WTC11 (cell line): ENCODE measurements around the gene RGS19. TPM values are rescaled to one million over a fixed set of nuclear protein-coding genes. Genes with fewer than 3 reads are reported as not detected.

ENCODE experiments used
- ATAC-seq: fragments of 200-7000 bp; cut with Tn5 transposase; 2 replicates; pipeline ENCODE4 v1.10.0; 2021; ENCODE audit warnings: mild to moderate bottlenecking, moderate library complexity
- CTCF ChIA-PET: fragments of 300-600 bp; sonication (Branson Sonifier 250); formaldehyde crosslinking; loops from one replicate; lab custom pipeline; 2021; ENCODE audit warnings: antibody characterized with exemption; lab: Charles Lee
- POLR2A ChIA-PET: fragments of 350-600 bp; sonication (Branson Sonifier 250); formaldehyde crosslinking; loops from one replicate; lab custom pipeline; 2021; ENCODE audit warnings: antibody characterized with exemption; lab: Charles Lee
- DNase-seq: peaks from one replicate; pipeline ENCODE4 v3.0.0; 2021; ENCODE audit warnings: low spot score
- H3K27ac Mint-ChIP-seq: 2 replicates; pipeline ENCODE4 v1.8.0; 2021; ENCODE audit warnings: mixed read lengths
- H3K27me3 Mint-ChIP-seq: 2 replicates; pipeline ENCODE4 v1.8.0; 2021; ENCODE audit warnings: low read depth, mild to moderate bottlenecking, moderate library complexity, mixed read lengths
- H3K36me3 Mint-ChIP-seq: 2 replicates; pipeline ENCODE4 v1.8.0; 2021; ENCODE audit warnings: mixed read lengths
- H3K4me1 Mint-ChIP-seq: 2 replicates; pipeline ENCODE4 v1.8.0; 2022; ENCODE audit warnings: mixed read lengths
- H3K4me3 Mint-ChIP-seq: 2 replicates; pipeline ENCODE4 v1.8.0; 2021; ENCODE audit warnings: mild to moderate bottlenecking, moderate library complexity, mixed read lengths
- H3K9me3 Mint-ChIP-seq: 2 replicates; pipeline ENCODE4 v1.8.0; 2021; ENCODE audit warnings: mixed read lengths
- CREM ChIP-seq: sonication (generic); formaldehyde crosslinking; IDR thresholded peaks from 2 replicates; pipeline ENCODE4 v1.8.1; 2022; ENCODE audit warnings: mild to moderate bottlenecking, missing genetic modification reagents, moderate library complexity
- E2F5 ChIP-seq: sonication (generic); formaldehyde crosslinking; IDR thresholded peaks from 2 replicates; pipeline ENCODE4 v1.8.1; 2022; ENCODE audit warnings: mild to moderate bottlenecking, moderate library complexity, missing genetic modification reagents
- EMX1 ChIP-seq: fragments of 250-450 bp; sonication (Bioruptor Pico); IDR thresholded peaks from 2 replicates; pipeline ENCODE4 v1.8.0; 2021; ENCODE audit warnings: mild to moderate bottlenecking
- FOXK1 ChIP-seq: sonication (generic); formaldehyde crosslinking; IDR thresholded peaks from 2 replicates; pipeline ENCODE4 v1.8.0; 2022; ENCODE audit warnings: mild to moderate bottlenecking, moderate library complexity, missing genetic modification reagents
- GABPB1 ChIP-seq: sonication (generic); formaldehyde crosslinking; IDR thresholded peaks from 2 replicates; pipeline ENCODE4 v1.8.1; 2023; ENCODE audit warnings: mild to moderate bottlenecking, missing genetic modification reagents
- KAT7 ChIP-seq: sonication (generic); formaldehyde crosslinking; IDR thresholded peaks from 2 replicates; pipeline ENCODE4 v1.8.1; 2023; ENCODE audit warnings: missing genetic modification reagents, mild to moderate bottlenecking, borderline replicate concordance
- MAX ChIP-seq: sonication (generic); formaldehyde crosslinking; IDR thresholded peaks from 2 replicates; pipeline ENCODE4 v1.8.0; 2022; ENCODE audit warnings: mild to moderate bottlenecking, missing genetic modification reagents
- NFYB ChIP-seq: sonication (generic); formaldehyde crosslinking; conservative IDR thresholded peaks from 2 replicates; pipeline ENCODE4 v1.8.0; 2022; ENCODE audit warnings: low read depth, missing genetic modification reagents
- SMAD4 ChIP-seq: sonication (generic); formaldehyde crosslinking; IDR thresholded peaks from 2 replicates; pipeline ENCODE4 v1.8.0; 2022; ENCODE audit warnings: mild to moderate bottlenecking, missing genetic modification reagents
- SP1 ChIP-seq: sonication (generic); formaldehyde crosslinking; conservative IDR thresholded peaks from 2 replicates; pipeline ENCODE4 v1.8.1; 2022; ENCODE audit warnings: missing genetic modification reagents
- TEAD1 ChIP-seq: sonication (generic); formaldehyde crosslinking; IDR thresholded peaks from 2 replicates; pipeline ENCODE4 v1.8.0; 2022; ENCODE audit warnings: mild to moderate bottlenecking, missing genetic modification reagents
- USF2 ChIP-seq: sonication (generic); formaldehyde crosslinking; IDR thresholded peaks from 2 replicates; pipeline ENCODE4 v1.8.1; 2023; ENCODE audit warnings: mild to moderate bottlenecking, missing genetic modification reagents, moderate library complexity
- ZNF232 ChIP-seq: sonication (generic); formaldehyde crosslinking; IDR thresholded peaks from 2 replicates; pipeline ENCODE4 v1.8.0; 2022; ENCODE audit warnings: mild to moderate bottlenecking, missing genetic modification reagents
- ZNF263 ChIP-seq: sonication (generic); formaldehyde crosslinking; IDR thresholded peaks from 2 replicates; pipeline ENCODE4 v1.8.1; 2022; ENCODE audit warnings: low read depth, mild to moderate bottlenecking, moderate library complexity, missing genetic modification reagents
- ZNF396 ChIP-seq: fragments of 250-450 bp; sonication (Bioruptor Pico); IDR thresholded peaks from 2 replicates; pipeline ENCODE4 v1.8.0; 2021; ENCODE audit warnings: mild to moderate bottlenecking, moderate library complexity, borderline replicate concordance
- ZNF416 ChIP-seq: fragments of 250-450 bp; sonication (Bioruptor Pico); IDR thresholded peaks from 2 replicates; pipeline ENCODE4 v1.9.0; 2021; ENCODE audit warnings: mild to moderate bottlenecking, inconsistent platforms
- ZNF423 ChIP-seq: fragments of 250-450 bp; sonication (Bioruptor Pico); IDR thresholded peaks from 2 replicates; pipeline ENCODE4 v2.1.2; 2022; ENCODE audit warnings: mild to moderate bottlenecking, moderate library complexity
- total RNA-seq: library from RNA; stranded (reverse); gene quantifications from 3 replicates; pipeline ENCODE4 v1.2.3, GENCODE V29; 2021
- TF ChIP-seq, protein P1 (sequence below): sonication (generic); formaldehyde crosslinking; IDR thresholded peaks from 2 replicates; pipeline ENCODE4 v1.8.1; 2023; ENCODE audit warnings: mild to moderate bottlenecking, missing genetic modification reagents
- TF ChIP-seq, protein P2 (sequence below): sonication (generic); formaldehyde crosslinking; conservative IDR thresholded peaks from 2 replicates; pipeline ENCODE4 v1.8.1; 2022; ENCODE audit warnings: mild to moderate bottlenecking, missing genetic modification reagents
- TF ChIP-seq, protein P3 (sequence below): sonication (generic); formaldehyde crosslinking; IDR thresholded peaks from 2 replicates; pipeline ENCODE4 v1.8.0; 2022; ENCODE audit warnings: mild to moderate bottlenecking, missing genetic modification reagents
- TF ChIP-seq, protein P4 (sequence below): sonication (generic); formaldehyde crosslinking; IDR thresholded peaks from 2 replicates; pipeline ENCODE4 v1.8.1; 2022; ENCODE audit warnings: low read depth, missing genetic modification reagents, borderline replicate concordance

RGS19 gene
- total RNA-seq, 1 experiment from 2014 or later = 13.8 TPM

- TF ChIP-seq GABPB1 (CRISPR knock-in tag) = 0 out of 2 replicates have a peak, but pooled peaks have one; percentile 47
- TF ChIP-seq SMAD4 (CRISPR knock-in tag) = no peak
- CTCF ChIA-PET = interaction anchor here (0.6 to 1.3 kb wide), 4 partner anchors 14 to 109 kb away, joined by 3 to 4 read pairs (median 4); partner anchors contain the start of gene LKAAEAR1
- H3K27ac Mint-ChIP-seq = no peak overlapping the region
Observed at GRCh38 chr20:64064145-64064698, 15.1 kb downstream of the RGS19 start.

GRCh38 chr20:64063389-64064144 is 15.8 kb downstream of the RGS19 start:
- TF ChIP-seq KAT7 (no peak), ZNF232 (CRISPR knock-in tag) (0 out of 2 replicates have a peak, but pooled peaks have one; percentile 41), ZNF263 (CRISPR knock-in tag) (no peak), GABPB1 (CRISPR knock-in tag) (peak; percentile 3; the same call in 1 of the 2 replicates), ZNF416 (no peak), ZNF396 (CRISPR knock-in tag) (no peak), NFYB (CRISPR knock-in tag) (no peak)
- TF ChIP-seq, protein P1, sequence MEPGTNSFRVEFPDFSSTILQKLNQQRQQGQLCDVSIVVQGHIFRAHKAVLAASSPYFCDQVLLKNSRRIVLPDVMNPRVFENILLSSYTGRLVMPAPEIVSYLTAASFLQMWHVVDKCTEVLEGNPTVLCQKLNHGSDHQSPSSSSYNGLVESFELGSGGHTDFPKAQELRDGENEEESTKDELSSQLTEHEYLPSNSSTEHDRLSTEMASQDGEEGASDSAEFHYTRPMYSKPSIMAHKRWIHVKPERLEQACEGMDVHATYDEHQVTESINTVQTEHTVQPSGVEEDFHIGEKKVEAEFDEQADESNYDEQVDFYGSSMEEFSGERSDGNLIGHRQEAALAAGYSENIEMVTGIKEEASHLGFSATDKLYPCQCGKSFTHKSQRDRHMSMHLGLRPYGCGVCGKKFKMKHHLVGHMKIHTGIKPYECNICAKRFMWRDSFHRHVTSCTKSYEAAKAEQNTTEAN (CRISPR knock-in tag) = 0 out of 2 replicates have a peak, but pooled peaks have one; percentile 37
- TF ChIP-seq, protein P2, sequence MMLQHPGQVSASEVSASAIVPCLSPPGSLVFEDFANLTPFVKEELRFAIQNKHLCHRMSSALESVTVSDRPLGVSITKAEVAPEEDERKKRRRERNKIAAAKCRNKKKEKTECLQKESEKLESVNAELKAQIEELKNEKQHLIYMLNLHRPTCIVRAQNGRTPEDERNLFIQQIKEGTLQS (CRISPR knock-in tag) = no peak
- H3K9me3 Mint-ChIP-seq = no peaks in the 10 kb centered on the region
- ChIA-PET POLR2A (no interaction called here), CTCF (interaction anchor here (0.9 to 3.0 kb wide), 9 partner anchors 9 to 83 kb away, joined by 3 to 18 read pairs (median 6); partner anchors contain the start of genes PRPF6 and SAMD10)
- H3K36me3 Mint-ChIP-seq = no peaks in the 10 kb centered on the region
- peaks cover 7% of the 10 kb centered on the region for H3K27me3 Mint-ChIP-seq
- no peak overlapping the region for H3K27ac Mint-ChIP-seq
- H3K4me3 Mint-ChIP-seq = peak overlapping the region; percentile 82
- peak; percentile 46 for DNase-seq
- H3K4me1 Mint-ChIP-seq = peaks cover 32% of the 10 kb centered on the region
- peak; percentile 10 for ATAC-seq

More at GRCh38 chr20:64064145-64064698, 15.1 kb downstream of the RGS19 start:
- no peak for ATAC-seq
- H3K4me3 Mint-ChIP-seq = peak overlapping the region; percentile 82
- H3K36me3 Mint-ChIP-seq = no peaks in the 10 kb centered on the region
- DNase-seq = no peak
- no peaks in the 10 kb centered on the region for H3K9me3 Mint-ChIP-seq
- POLR2A ChIA-PET = interaction anchor here (0.6 kb wide), 1 partner anchor 17 kb away, joined by 3 read pairs; no protein-coding TSS in a partner anchor
- peaks cover 7% of the 10 kb centered on the region for H3K27me3 Mint-ChIP-seq
- peaks cover 32% of the 10 kb centered on the region for H3K4me1 Mint-ChIP-seq

DNA sequence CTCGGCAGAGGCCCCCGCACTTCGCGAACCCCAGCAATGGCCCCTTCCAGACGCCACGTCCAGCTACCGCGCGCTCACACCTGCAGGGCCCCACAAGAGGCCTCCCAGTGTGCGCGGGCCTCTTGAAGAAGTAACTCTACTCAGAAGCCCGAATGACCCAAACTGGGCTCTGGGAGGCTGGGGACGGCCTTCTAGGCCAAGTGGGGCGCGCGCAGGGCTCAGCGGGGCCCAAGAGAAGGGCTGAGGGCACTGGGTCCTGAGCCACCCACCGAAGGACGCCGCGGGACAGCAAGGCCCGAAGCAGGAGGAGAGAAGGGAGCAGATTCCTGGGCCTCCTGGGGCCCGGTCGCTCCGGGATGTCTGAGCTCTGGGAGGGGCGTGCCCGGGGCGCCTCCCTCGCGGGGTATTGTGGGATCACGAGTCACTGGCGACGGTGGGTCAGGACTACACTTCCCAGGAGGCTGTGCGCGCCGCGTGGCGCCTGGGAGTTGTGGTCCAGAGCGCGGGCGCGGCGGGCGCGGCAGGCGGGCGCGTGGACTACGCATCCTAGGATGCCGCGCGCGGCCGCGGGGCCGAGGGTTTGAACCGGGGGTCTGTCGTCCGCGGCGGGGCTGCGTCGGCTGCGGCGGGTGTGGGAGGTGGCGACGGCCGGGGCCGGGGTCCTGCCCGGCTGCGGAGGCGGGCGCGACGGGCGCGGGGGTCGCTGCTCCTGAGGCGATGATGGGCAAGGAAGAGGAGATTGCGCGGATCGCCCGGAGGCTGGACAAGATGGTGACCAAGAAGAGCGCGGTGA is 16.5 kb downstream of the RGS19 start, which contains the start of gene TCEA2:
Gene TCEA2, plus strand, starts transcription at position 603 of the 793 bp plus-strand sequence. Its CDS starts 115 bp downstream, at position 718.
- H3K27me3 Mint-ChIP-seq = peaks cover 7% of the 10 kb centered on the region
- no peak for TF ChIP-seq EMX1
- peak; percentile 70; the same call in 1 of the 2 replicates for TF ChIP-seq FOXK1 (CRISPR knock-in tag)
- TF ChIP-seq, protein P3, sequence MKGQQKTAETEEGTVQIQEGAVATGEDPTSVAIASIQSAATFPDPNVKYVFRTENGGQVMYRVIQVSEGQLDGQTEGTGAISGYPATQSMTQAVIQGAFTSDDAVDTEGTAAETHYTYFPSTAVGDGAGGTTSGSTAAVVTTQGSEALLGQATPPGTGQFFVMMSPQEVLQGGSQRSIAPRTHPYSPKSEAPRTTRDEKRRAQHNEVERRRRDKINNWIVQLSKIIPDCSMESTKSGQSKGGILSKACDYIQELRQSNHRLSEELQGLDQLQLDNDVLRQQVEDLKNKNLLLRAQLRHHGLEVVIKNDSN (CRISPR knock-in tag) = peak; percentile 66; the same call in 1 of the 2 replicates
- TF ChIP-seq ZNF423 (CRISPR knock-in tag) = peak; percentile 81
- TF ChIP-seq CREM = peak; percentile 49; the same call in 1 of the 2 replicates
- peak; percentile 38; the same call in 1 of the 2 replicates for TF ChIP-seq TEAD1 (CRISPR knock-in tag)
- peak; percentile 31; the same call in 1 of the 2 replicates for TF ChIP-seq MAX (CRISPR knock-in tag)
- peak; percentile 89 for TF ChIP-seq SP1 (CRISPR knock-in tag)
- TF ChIP-seq E2F5 (CRISPR knock-in tag) = peak; percentile 76; the same call in 1 of the 2 replicates
- peak; percentile 63 for TF ChIP-seq GABPB1 (CRISPR knock-in tag)
- TF ChIP-seq, protein P4, sequence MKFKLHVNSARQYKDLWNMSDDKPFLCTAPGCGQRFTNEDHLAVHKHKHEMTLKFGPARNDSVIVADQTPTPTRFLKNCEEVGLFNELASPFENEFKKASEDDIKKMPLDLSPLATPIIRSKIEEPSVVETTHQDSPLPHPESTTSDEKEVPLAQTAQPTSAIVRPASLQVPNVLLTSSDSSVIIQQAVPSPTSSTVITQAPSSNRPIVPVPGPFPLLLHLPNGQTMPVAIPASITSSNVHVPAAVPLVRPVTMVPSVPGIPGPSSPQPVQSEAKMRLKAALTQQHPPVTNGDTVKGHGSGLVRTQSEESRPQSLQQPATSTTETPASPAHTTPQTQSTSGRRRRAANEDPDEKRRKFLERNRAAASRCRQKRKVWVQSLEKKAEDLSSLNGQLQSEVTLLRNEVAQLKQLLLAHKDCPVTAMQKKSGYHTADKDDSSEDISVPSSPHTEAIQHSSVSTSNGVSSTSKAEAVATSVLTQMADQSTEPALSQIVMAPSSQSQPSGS (CRISPR knock-in tag) = no peak
- TF ChIP-seq USF2 (CRISPR knock-in tag) = peak; percentile 82
- no peak for TF ChIP-seq ZNF416
- TF ChIP-seq, all 79 proteins: peak for 10
- ChIA-PET CTCF (interaction anchor here (0.6 to 3.0 kb wide), 12 partner anchors 9 to 525 kb away, joined by 3 to 18 read pairs (median 5); partner anchors contain the start of genes OPRL1, PRPF6, PTK6 and RGS19), POLR2A (no interaction called here)
- peak; percentile 95 for DNase-seq
- no peaks in the 10 kb centered on the region for H3K36me3 Mint-ChIP-seq
- H3K4me1 Mint-ChIP-seq = peaks cover 31% of the 10 kb centered on the region
- peak; percentile 84 for ATAC-seq
- H3K9me3 Mint-ChIP-seq = no peaks in the 10 kb centered on the region
- H3K4me3 Mint-ChIP-seq = peak within 1 kb of the TSS; percentile 82
- no peak within 1 kb of the TSS; the same call in 1 of the 2 replicates for H3K27ac Mint-ChIP-seq
